HG03196 (cell line): ENCODE measurements around the gene SLC25A28.
"Not testable (repeated sequence)": the region's sequence is repeated elsewhere in the genome, so short reads cannot be mapped to it uniquely, and the experiment has no call there.

ENCODE experiments used
- ATAC-seq: cut with Tn5 transposase; IDR thresholded peaks from one replicate; pipeline ENCODE4 v1.9.1; 2021; ENCODE audit not compliant: unreplicated experiment

Gene SLC25A28

GRCh38 chr10:99628923-99629624 is 8.8 kb upstream of the SLC25A28 start:
- ATAC-seq, result no peak

GRCh38 chr10:99625124-99625523 is 4.9 kb upstream of the SLC25A28 start:
- not testable (repeated sequence) for ATAC-seq

GRCh38 chr10:99623919-99624318 is 3.7 kb upstream of the SLC25A28 start:
- no peak for ATAC-seq

- ATAC-seq, result no peak
Observed at GRCh38 chr10:99621454-99622251, 1.4 kb upstream of the SLC25A28 start.

- peak; percentile 90 for ATAC-seq
Observed at GRCh38 chr10:99620711-99621453, 643 bp upstream of the SLC25A28 start.

GRCh38 chr10:99619090-99619800 is 994 bp downstream of the SLC25A28 start:
- no peak for ATAC-seq

GRCh38 chr10:99617696-99618095 is 2.5 kb downstream of the SLC25A28 start:
- ATAC-seq, result no peak

- no peak for ATAC-seq
Observed at GRCh38 chr10:99615426-99615825, 4.8 kb downstream of the SLC25A28 start.

GRCh38 chr10:99612167-99612831 is 7.9 kb downstream of the SLC25A28 start:
- ATAC-seq, result no peak

- no peak for ATAC-seq
Observed at GRCh38 chr10:99611326-99611725, 8.9 kb downstream of the SLC25A28 start.

GRCh38 chr10:99610221-99610620 is 10.0 kb downstream of the SLC25A28 start:
- ATAC-seq, result no peak

GRCh38 chr10:99609186-99609585 is 11.1 kb downstream of the SLC25A28 start:
- no peak for ATAC-seq

- ATAC-seq, result no peak
Observed at GRCh38 chr10:99605351-99605750, 14.9 kb downstream of the SLC25A28 start.

GRCh38 chr10:99604862-99605261 is 15.4 kb downstream of the SLC25A28 start:
- no peak for ATAC-seq

- no peak for ATAC-seq
Observed at GRCh38 chr10:99598781-99599509, 21.3 kb downstream of the SLC25A28 start.

GRCh38 chr10:99598011-99598410 is 22.2 kb downstream of the SLC25A28 start:
- no peak for ATAC-seq

GRCh38 chr10:99596708-99597107 is 23.5 kb downstream of the SLC25A28 start:
- not testable (repeated sequence) for ATAC-seq

- ATAC-seq, result no peak
Observed at GRCh38 chr10:99595770-99596465, 24.3 kb downstream of the SLC25A28 start.

GRCh38 chr10:99595236-99595635 is 25.0 kb downstream of the SLC25A28 start:
- no peak for ATAC-seq
